Neural cell (in vitro differentiated cells): ENCODE measurements around the gene APBB2. TPM values are rescaled to one million over a fixed set of nuclear protein-coding genes. Genes with fewer than 3 reads are reported as not detected.
"Not testable (repeated sequence)": the region's sequence is repeated elsewhere in the genome, so short reads cannot be mapped to it uniquely, and the experiment has no call there.

Experiments used
- H2AFZ ChIP-seq: fragments of 200-600, 300-800 bp; sonication (generic), shearing (Covaris generic); 2 replicates; pipeline ENCODE4 v1.6.0; 2014; ENCODE audit warnings: low read depth, mild to moderate bottlenecking, antibody characterized with exemption, low read length, moderate library complexity
- H3F3A ChIP-seq: fragments of 200-600 bp; shearing (Covaris generic); 2 replicates; pipeline ENCODE4 v1.6.1; 2016; ENCODE audit warnings: mild to moderate bottlenecking, moderate library complexity, mixed read lengths, antibody characterized with exemption, low read length; ENCODE audit not compliant: insufficient read depth, poor library complexity, severe bottlenecking
- H3K27ac ChIP-seq: fragments of 200-600, 300-800 bp; sonication (generic), shearing (Covaris generic); 2 replicates; pipeline ENCODE4 v1.5.1; 2014; ENCODE audit warnings: mild to moderate bottlenecking, low read length, moderate library complexity
- H3K27me3 ChIP-seq: fragments of 300-800, 200-600 bp; sonication (generic), shearing (Covaris generic); 2 replicates; pipeline ENCODE4 v1.6.0; 2014; ENCODE audit warnings: mild to moderate bottlenecking, low read depth, low read length, moderate library complexity; ENCODE audit not compliant: insufficient read depth
- H3K36me3 ChIP-seq: fragments of 300-800, 200-600 bp; sonication (generic), shearing (Covaris generic); 2 replicates; pipeline ENCODE4 v1.5.1; 2014; ENCODE audit warnings: mild to moderate bottlenecking, antibody characterized with exemption, low read length, moderate library complexity; ENCODE audit not compliant: insufficient read depth
- H3K4me2 ChIP-seq: fragments of 300-800, 200-600 bp; sonication (generic), shearing (Covaris generic); 2 replicates; pipeline ENCODE4 v1.6.0; 2014; ENCODE audit warnings: mild to moderate bottlenecking, low read length
- H3K4me3 ChIP-seq: fragments of 300-800, 200-600 bp; sonication (generic), shearing (Covaris generic); 2 replicates; pipeline ENCODE4 v1.5.1; 2014; ENCODE audit warnings: mild to moderate bottlenecking, low read length, moderate library complexity
- H3K79me2 ChIP-seq: fragments of 200-600 bp; shearing (Covaris generic); replicated peaks from 2 replicates; pipeline ENCODE4 v1.6.0; 2014; ENCODE audit warnings: mild to moderate bottlenecking, low read length, moderate library complexity; ENCODE audit not compliant: insufficient read depth
- H3K9ac ChIP-seq: fragments of 300-800, 200-600 bp; sonication (generic), shearing (Covaris generic); 2 replicates; pipeline ENCODE4 v1.6.1; 2016; ENCODE audit warnings: mild to moderate bottlenecking, low read length, mixed read lengths
- H3K9me2 ChIP-seq: fragments of 200-600 bp; shearing (Covaris generic); 2 replicates; pipeline ENCODE4 v1.6.1; 2016; ENCODE audit warnings: mild to moderate bottlenecking, low read length, mixed read lengths; ENCODE audit not compliant: insufficient read depth
- H3K9me3 ChIP-seq: fragments of 200-600, 300-800 bp; sonication (generic), shearing (Covaris generic); 2 replicates; pipeline ENCODE4 v1.6.1; 2016; ENCODE audit warnings: mild to moderate bottlenecking, mixed run types, low read length, moderate library complexity, mixed read lengths
- H4K20me1 ChIP-seq: fragments of 200-600 bp; shearing (Covaris generic); 2 replicates; pipeline ENCODE4 v1.6.1; 2016; ENCODE audit warnings: mild to moderate bottlenecking, mixed run types; ENCODE audit not compliant: insufficient read depth
- CTCF ChIP-seq: fragments of 450-650 bp; IDR thresholded peaks from 2 replicates; pipeline ENCODE4 v1.5.1; 2014; ENCODE audit warnings: antibody characterized with exemption, mild to moderate bottlenecking, moderate library complexity; ENCODE audit not compliant: poor library complexity, severe bottlenecking
- EP300 ChIP-seq: fragments of 450-650 bp; conservative IDR thresholded peaks from 2 replicates; pipeline ENCODE4 v1.6.1; 2014; ENCODE audit warnings: antibody characterized with exemption, mild to moderate bottlenecking, moderate library complexity; ENCODE audit not compliant: poor library complexity, severe bottlenecking
- EZH2 ChIP-seq: fragments of 200-600, 300-800 bp; shearing (Covaris generic), sonication (generic); IDR thresholded peaks from 2 replicates; pipeline ENCODE4 v1.6.1; 2014; ENCODE audit warnings: antibody characterized with exemption, low read length, borderline replicate concordance, mild to moderate bottlenecking; ENCODE audit not compliant: insufficient read depth, poor library complexity, severe bottlenecking
- MXI1 ChIP-seq: fragments of 450-650 bp; conservative IDR thresholded peaks from 2 replicates; pipeline ENCODE4 v1.6.1; 2014; ENCODE audit warnings: antibody characterized with exemption, mild to moderate bottlenecking; ENCODE audit not compliant: poor library complexity, severe bottlenecking
- POLR2AphosphoS5 ChIP-seq: IDR thresholded peaks from 2 replicates; pipeline ENCODE4 v1.6.1; 2012
- RAD21 ChIP-seq: fragments of 450-650 bp; conservative IDR thresholded peaks from 2 replicates; pipeline ENCODE4 v1.6.1; 2014; ENCODE audit warnings: antibody characterized with exemption, mild to moderate bottlenecking, moderate library complexity
- REST ChIP-seq: IDR thresholded peaks from 2 replicates; pipeline ENCODE4 v1.6.1; 2012; ENCODE audit warnings: borderline replicate concordance
- SMC3 ChIP-seq: fragments of 450-650 bp; conservative IDR thresholded peaks from 2 replicates; pipeline ENCODE4 v1.6.1; 2014; ENCODE audit warnings: antibody characterized with exemption, mild to moderate bottlenecking, moderate library complexity; ENCODE audit not compliant: poor library complexity
- TAF1 ChIP-seq: IDR thresholded peaks from 2 replicates; pipeline ENCODE4 v1.6.1; 2012; ENCODE audit warnings: low read depth
- polyA plus RNA-seq: library from polyadenylated mRNA; depleted of rRNA; stranded (reverse); fragments of >200 nt; gene quantifications from 2 replicates; pipeline ENCODE4 v1.2.3, GENCODE V29; 2014

Gene APBB2
- polyA plus RNA-seq, 1 donor from 2014 or later: 41.9 TPM

GRCh38 chr4:41050880-41051775 is 163.2 kb downstream of the APBB2 start:
- H3K79me2 ChIP-seq: no peaks in the 10 kb centered on the region
- no peaks in the 10 kb centered on the region for H3K27me3 ChIP-seq
- no peaks in the 10 kb centered on the region for H3K9me2 ChIP-seq
- TF ChIP-seq EP300 (no peak), RAD21 (no peak), CTCF (no peak), SMC3 (no peak), TAF1 (no peak), EZH2 (no peak), REST (no peak), POLR2AphosphoS5 (no peak), MXI1 (no peak)
- H3K4me3 ChIP-seq: no peak overlapping the region
- H4K20me1 ChIP-seq: no peaks in the 10 kb centered on the region
- H3K9ac ChIP-seq: no peak overlapping the region
- no peak overlapping the region for H3K27ac ChIP-seq
- no peaks in the 10 kb centered on the region for H3F3A ChIP-seq
- no peaks in the 10 kb centered on the region for H3K9me3 ChIP-seq
- no peak overlapping the region for H2AFZ ChIP-seq
- H3K4me2 ChIP-seq: no peak overlapping the region
- H3K36me3 ChIP-seq: no peaks in the 10 kb centered on the region

GRCh38 chr4:41050116-41050515 is 164.2 kb downstream of the APBB2 start:
- no peak overlapping the region for H3K4me2 ChIP-seq
- no peaks in the 10 kb centered on the region for H3K9me2 ChIP-seq
- no peaks in the 10 kb centered on the region for H3K9me3 ChIP-seq
- no peak overlapping the region for H2AFZ ChIP-seq
- H4K20me1 ChIP-seq: no peaks in the 10 kb centered on the region
- TF ChIP-seq SMC3 (no peak), MXI1 (no peak), EZH2 (no peak), EP300 (no peak), RAD21 (no peak), CTCF (no peak), POLR2AphosphoS5 (no peak), TAF1 (no peak), REST (no peak)
- H3K27ac ChIP-seq: no peak overlapping the region
- H3F3A ChIP-seq: no peaks in the 10 kb centered on the region
- no peak overlapping the region for H3K4me3 ChIP-seq
- H3K9ac ChIP-seq: no peak overlapping the region
- H3K36me3 ChIP-seq: no peaks in the 10 kb centered on the region
- H3K79me2 ChIP-seq: no peaks in the 10 kb centered on the region
- no peaks in the 10 kb centered on the region for H3K27me3 ChIP-seq

- H3K9me2 ChIP-seq, H2AFZ ChIP-seq, H3K27me3 ChIP-seq, H3K4me2 ChIP-seq, H3K9me3 ChIP-seq, H3K27ac ChIP-seq, H4K20me1 ChIP-seq, H3F3A ChIP-seq, H3K36me3 ChIP-seq, H3K79me2 ChIP-seq, H3K4me3 ChIP-seq, H3K9ac ChIP-seq: not testable (repeated sequence)
These were observed 165.2 kb downstream of the APBB2 start for GRCh38 chr4:41049176-41049575.
